Measurements from ENCODE around the gene NPY.
A peak's percentile ranks its signal among the peaks of the same experiment; 100 is the strongest.

Gene NPY

DNA sequence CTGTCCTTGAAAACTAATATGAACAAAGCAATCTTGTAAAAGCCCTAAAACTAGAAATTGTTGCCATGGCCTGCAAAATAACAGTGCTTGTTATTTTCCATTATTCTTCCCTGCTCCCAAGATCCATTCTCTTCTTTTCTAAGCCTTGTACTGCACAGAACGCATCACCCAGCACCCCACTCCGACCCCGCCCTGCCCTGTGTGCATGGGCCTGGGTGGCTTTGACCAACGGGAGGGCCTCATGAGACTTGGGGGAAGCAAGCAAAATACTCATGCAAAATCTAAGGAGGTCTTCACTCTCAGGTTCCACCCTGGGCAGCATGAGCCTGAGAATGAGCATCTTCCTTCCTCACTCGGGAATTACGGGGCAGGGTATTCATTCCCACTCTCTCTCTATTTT is 32.4 kb downstream of the NPY start:
- no peak for DNase-seq (ENCODE audit: low spot score)

DNA sequence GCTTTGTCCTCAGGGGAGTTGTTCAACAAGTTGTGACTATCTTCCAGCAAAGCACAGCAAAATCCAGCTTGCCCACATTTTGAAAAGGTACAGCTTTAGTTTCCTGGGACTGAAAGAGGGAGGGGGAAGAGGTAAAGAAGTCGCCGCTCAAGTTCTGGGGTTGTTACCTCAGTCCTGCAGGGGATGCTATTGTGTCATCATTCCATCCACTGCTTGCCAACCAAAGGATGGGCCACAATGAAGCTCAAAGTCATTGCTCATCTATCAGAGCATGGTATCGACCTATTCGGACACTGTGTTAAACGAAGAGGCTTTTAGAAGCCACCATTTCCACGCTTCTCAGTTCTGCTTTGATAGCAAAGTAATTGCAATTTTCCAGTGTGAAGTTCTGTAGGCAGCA is 34.3 kb downstream of the NPY start:
- peak; percentile 5 for DNase-seq (ENCODE audit: low spot score)

DNA sequence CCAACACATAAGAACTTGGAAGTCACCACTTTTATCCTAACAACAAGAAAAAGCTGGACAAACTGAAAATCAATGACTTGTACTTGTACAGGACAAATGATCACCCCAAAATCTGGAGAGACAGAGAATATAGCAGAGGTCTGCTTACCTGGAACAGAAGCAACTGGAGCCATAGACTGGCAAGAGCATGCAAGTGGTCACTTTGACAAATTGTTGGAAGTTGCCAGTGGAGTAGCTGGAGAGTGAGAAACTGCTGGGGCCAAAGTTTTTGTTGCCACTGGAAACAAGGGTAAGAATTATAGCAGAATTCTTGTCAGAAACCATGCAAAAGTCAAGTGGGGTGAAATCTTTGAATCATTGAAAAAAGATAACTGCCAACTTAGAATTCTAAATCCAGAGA is 35.2 kb downstream of the NPY start:
- DNase-seq (ENCODE audit: low spot score): no peak

DNA sequence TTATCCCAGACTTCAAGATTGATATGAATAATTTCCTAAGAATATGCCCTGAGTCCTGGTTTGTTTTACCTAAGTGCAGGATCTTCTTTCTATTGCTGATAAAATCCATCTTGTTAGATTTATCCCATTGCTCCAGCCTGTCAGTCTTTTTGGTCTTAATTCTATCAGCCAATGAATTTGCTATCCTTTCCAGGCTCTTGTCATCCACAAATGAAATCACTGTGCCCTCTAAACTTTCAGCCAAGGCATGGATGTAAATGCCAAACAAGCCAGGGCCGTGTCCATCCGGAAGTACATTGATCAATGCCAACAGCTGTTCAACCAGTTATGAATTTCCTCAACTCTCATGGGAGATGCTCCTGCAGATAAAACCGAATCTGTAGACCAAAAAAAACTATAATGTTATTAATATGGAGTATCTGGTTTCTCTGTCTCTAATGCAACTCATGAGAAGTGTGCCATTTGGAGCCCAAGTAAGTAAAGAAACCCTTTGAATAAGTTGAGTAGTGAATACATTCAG is 40.0 kb downstream of the NPY start:
- DNase-seq (ENCODE audit: low spot score): no peak

DNA sequence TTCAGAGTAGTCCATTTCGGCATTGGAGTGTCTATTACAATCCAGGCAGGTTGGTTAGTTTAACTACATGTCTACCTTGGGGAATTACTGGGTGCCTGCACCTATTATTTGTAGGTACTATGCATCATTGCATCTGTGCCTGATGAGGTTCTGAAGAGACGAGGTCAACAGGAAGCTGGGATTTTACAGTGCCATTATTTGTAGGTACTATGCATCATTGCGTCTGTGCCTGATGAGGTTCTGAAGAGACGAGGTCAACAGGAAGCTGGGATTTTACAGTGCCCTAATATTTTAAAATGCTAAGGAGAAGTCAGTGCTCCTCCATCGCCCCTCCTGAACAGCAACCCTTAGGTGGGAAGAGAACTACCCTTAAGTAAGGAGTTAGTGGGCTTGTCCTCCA is 41.7 kb downstream of the NPY start:
- DNase-seq (ENCODE audit: low spot score): no peak

DNA sequence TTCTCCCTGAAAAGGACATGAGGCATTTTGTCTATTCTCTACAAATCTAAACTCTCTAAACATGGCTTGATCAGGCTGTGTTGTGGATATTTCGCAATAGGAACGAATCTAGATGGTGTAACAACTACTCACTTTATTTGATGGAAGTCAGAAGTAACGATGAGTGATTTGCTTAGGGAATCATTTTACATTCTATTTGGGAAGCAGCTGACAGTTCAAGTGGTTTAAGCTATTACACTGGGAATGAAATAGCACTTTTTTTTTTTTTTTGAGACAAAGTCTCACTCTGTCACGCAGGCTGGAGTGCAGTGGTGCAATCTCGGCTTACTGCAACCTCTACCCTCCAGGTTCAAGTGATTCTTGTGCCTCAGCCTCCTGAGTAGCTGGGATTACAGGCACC is 44.1 kb downstream of the NPY start:
- DNase-seq (ENCODE audit: low spot score): no peak

DNA sequence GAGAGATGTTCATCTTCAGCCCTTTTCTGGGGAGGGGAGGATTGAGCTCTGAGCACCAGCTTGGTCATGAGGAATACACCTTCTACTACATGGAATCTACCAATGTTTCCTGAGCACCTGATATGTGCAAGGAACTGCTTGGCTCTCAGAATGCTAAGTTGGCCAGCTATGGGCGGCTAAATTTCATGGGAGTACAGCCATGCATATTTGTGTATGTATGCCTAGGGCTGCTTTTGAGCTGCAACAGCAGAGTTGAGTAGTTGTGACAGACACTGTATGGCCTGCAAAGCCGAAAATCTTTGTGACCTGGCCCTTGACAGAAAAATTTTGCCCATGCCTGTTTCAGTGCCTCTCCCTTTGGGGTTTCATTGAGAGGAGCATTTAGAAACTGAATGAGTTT is 44.9 kb downstream of the NPY start:
- no peak for DNase-seq (ENCODE audit: low spot score)

DNA sequence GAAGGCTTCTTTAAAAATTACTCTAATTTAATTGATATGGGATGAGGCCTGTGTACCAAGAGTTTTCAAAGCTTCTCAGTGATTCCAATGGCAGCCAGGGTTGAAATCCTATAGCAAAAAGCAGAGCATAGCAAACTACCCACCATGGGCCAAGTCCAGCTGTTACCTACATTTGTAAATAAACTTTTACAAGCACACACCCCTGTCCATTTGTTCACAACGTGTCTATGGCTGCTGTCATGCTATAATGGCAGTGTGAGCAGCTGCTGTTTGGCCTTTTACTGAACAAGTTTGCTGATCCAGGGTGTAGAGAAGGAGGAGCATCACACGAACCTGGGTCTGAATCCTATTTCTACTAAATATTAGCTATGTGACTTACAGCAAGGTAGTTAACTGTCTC is 50.0 kb downstream of the NPY start:
- no peak for DNase-seq (ENCODE audit: low spot score)

DNA sequence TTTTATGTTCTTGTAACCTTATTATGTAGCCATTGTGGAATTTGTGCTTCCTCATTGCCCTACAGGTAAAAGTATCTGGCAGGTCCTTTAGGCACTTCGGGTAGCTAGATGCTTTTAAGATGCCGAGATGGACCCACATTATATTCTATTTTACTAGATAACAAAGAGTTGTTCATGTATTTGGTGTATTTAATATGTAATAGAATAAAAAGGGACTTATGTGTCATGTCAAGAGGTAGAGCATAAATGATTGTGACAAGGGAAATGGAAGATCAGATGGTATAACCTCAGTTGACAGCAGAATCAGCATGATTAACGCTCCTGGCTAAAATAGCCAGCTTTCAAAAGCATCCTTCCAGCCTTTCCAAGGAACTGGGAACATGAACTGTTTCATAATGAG is 50.6 kb downstream of the NPY start:
- DNase-seq (ENCODE audit: low spot score): no peak

DNA sequence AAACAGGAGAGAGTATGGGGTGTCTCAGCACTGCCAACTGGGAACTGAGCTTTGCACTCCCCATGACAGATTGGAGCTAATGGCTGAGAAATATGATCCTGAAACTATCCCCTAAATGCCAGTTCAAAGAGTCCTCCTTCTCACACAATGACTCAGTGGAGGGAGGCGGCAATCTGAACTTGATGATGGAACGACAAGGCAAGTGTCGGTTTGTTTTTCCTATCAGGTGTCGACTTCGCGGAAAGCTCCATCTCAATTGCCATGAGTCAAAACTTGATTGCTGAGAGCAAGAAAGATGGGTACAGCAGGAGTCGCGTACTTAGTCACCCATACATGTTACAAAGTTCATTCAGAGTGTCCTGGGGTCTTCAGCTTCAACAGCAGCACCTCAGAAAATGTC is 52.5 kb downstream of the NPY start:
- no peak for DNase-seq (ENCODE audit: low spot score)

DNA sequence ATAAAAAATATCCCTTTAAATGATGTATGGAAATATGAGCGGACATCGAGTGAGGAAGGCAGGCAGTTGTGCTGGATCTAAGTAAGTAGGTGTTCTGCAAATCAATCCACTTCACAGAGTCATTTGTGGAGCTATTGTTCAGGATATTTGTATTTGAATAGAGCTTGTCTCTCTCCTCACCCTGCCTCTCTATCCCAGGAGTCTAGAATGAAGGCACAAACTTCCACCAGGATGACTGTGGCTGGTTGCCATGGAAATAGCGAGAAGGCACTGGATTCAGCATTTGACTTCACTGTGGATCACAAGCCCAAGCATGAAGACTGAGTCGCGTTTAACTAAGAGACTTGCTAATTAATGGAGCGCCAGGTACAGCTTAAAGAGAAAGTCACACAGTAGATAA is 53.2 kb downstream of the NPY start:
- DNase-seq (ENCODE audit: low spot score): no peak

DNA sequence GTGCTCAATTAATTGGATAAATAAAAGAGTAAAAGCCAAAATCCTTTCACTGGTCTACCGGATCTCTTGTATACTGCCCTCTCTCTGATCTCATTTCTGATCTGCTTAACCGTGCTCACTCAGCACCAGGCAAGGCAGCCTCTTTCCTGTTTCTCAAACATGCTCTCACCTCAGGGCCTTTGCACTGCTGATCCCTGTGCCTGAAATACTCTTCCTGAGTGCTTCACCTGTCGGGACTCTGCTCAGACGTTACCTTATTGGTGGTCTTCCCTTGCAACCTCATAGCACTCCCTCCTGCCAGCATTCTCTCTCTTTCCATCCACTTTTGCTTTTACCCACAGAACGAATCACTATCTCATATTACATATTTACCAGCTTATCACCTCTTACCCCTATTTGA is 55.6 kb downstream of the NPY start:
- DNase-seq (ENCODE audit: low spot score): no peak

DNA sequence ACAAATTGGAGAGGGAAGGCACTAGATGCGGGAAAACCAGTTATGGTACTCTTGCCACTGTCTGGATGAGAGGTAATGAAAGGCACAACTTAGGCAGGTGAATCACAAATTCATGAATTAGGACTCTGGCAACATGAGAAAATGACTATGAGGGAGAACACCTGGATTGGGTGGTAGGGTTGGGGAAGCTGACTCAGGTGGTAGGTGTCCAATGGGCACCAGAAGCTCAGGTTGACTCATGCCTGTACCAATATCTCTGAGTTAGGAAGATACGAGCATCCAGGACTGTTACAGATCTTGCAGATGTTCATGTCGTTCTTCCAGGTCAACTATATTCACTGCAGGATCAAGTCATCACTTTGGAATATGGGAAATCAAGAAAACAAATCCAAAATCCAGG is 56.7 kb downstream of the NPY start:
- DNase-seq (ENCODE audit: low spot score): no peak

Data from AG08396 (cell line).